NCI-H748 (cell line): ENCODE data around the gene TNNT2.

ENCODE experiments used
- DNase-seq: peaks from one replicate; lab custom pipeline; 2025; ENCODE audit not compliant: unreplicated experiment; lab: John Stamatoyannopoulos, UW

The TNNT2 gene

GRCh38 chr1:201403359-201403758 lies 25.9 kb upstream of the TNNT2 start:
- no peak for DNase-seq

GRCh38 chr1:201401700-201402099 lies 24.2 kb upstream of the TNNT2 start:
- no peak for DNase-seq

GRCh38 chr1:201400852-201401230 lies 23.4 kb upstream of the TNNT2 start:
- no peak for DNase-seq

- no peak for DNase-seq
Observed at GRCh38 chr1:201400212-201400851, 22.9 kb upstream of the TNNT2 start.

GRCh38 chr1:201399352-201400126 lies 22.1 kb upstream of the TNNT2 start:
- peak; percentile 65 for DNase-seq

GRCh38 chr1:201399018-201399351 lies 21.5 kb upstream of the TNNT2 start, which contains the start of gene LAD1:
LAD1 (minus strand) TSS chr1:201399324; CDS start chr1:201399306, 18 bp downstream.
- DNase-seq, result no peak

GRCh38 chr1:201397675-201398074 lies 20.2 kb upstream of the TNNT2 start:
- DNase-seq, result no peak

GRCh38 chr1:201396861-201397464 lies 19.5 kb upstream of the TNNT2 start:
- no peak for DNase-seq

- no peak for DNase-seq
Observed at GRCh38 chr1:201395936-201396335, 18.5 kb upstream of the TNNT2 start.

GRCh38 chr1:201394591-201394990 lies 17.1 kb upstream of the TNNT2 start:
- DNase-seq, result no peak

- DNase-seq, result no peak
Observed at GRCh38 chr1:201393076-201393475, 15.6 kb upstream of the TNNT2 start.

GRCh38 chr1:201391651-201392511 lies 14.4 kb upstream of the TNNT2 start:
- DNase-seq, result no peak

GRCh38 chr1:201391225-201391624 lies 13.7 kb upstream of the TNNT2 start:
- no peak for DNase-seq

GRCh38 chr1:201389051-201389450 lies 11.6 kb upstream of the TNNT2 start:
- no peak for DNase-seq

- DNase-seq, result no peak
Observed at GRCh38 chr1:201386208-201386607, 8.7 kb upstream of the TNNT2 start.

- DNase-seq, result peak; percentile 70
Observed at GRCh38 chr1:201385299-201385891, 7.9 kb upstream of the TNNT2 start.

- DNase-seq, result no peak
Observed at GRCh38 chr1:201384406-201384782, 6.9 kb upstream of the TNNT2 start.

- peak; percentile 2 for DNase-seq
Observed at GRCh38 chr1:201383647-201384405, 6.3 kb upstream of the TNNT2 start.

GRCh38 chr1:201381130-201381529 lies 3.6 kb upstream of the TNNT2 start:
- DNase-seq, result peak; percentile 3

GRCh38 chr1:201379733-201380242 lies 2.3 kb upstream of the TNNT2 start:
- DNase-seq, result no peak
